Endodermal cell (in vitro differentiated cells): ENCODE measurements around the gene PER2. TPM values are rescaled to one million over a fixed set of nuclear protein-coding genes. Genes with fewer than 3 reads are reported as not detected.

Experiments used
- DNase-seq: peaks from one replicate; pipeline ENCODE4 v3.0.0-alpha.2; 2017
- H3K27ac ChIP-seq: 2 replicates; pipeline ENCODE4 v1.5.1; 2013; ENCODE audit warnings: mild to moderate bottlenecking, low read depth, low read length, moderate library complexity
- H3K27me3 ChIP-seq: 2 replicates; pipeline ENCODE4 v1.6.1; 2013; ENCODE audit warnings: mild to moderate bottlenecking, low read length, moderate library complexity; ENCODE audit not compliant: insufficient read depth, control insufficient read depth, poor library complexity, severe bottlenecking
- H3K36me3 ChIP-seq: 2 replicates; pipeline ENCODE4 v1.7.0; 2013; ENCODE audit warnings: mild to moderate bottlenecking, low read length, moderate library complexity; ENCODE audit not compliant: control insufficient read depth, insufficient read depth
- H3K4me1 ChIP-seq: one replicate; pipeline ENCODE4 v1.7.0; 2013; ENCODE audit warnings: low read length; ENCODE audit not compliant: control insufficient read depth, insufficient read depth
- H3K4me3 ChIP-seq: 2 replicates; pipeline ENCODE4 v1.5.1; 2013; ENCODE audit warnings: mild to moderate bottlenecking, low read length, moderate library complexity
- H3K9ac ChIP-seq: 2 replicates; pipeline ENCODE4 v1.6.1; 2013; ENCODE audit warnings: mild to moderate bottlenecking, low read length, moderate library complexity; ENCODE audit not compliant: poor library complexity, severe bottlenecking; ENCODE audit errors: extremely low read depth
- H3K9me3 ChIP-seq: 2 replicates; pipeline ENCODE4 v1.6.1; 2013; ENCODE audit warnings: mild to moderate bottlenecking, low read length, moderate library complexity; ENCODE audit not compliant: control insufficient read depth
- H3K27ac Mint-ChIP-seq: 2 replicates; pipeline ENCODE4 v1.8.0; 2020; ENCODE audit warnings: mixed read lengths
- H3K27me3 Mint-ChIP-seq: 2 replicates; pipeline ENCODE4 v1.8.0; 2021; ENCODE audit warnings: mild to moderate bottlenecking, mixed read lengths; ENCODE audit not compliant: insufficient read depth
- H3K36me3 Mint-ChIP-seq: 2 replicates; pipeline ENCODE4 v1.8.0; 2020; ENCODE audit warnings: low read depth, mixed read lengths
- H3K4me1 Mint-ChIP-seq: 2 replicates; pipeline ENCODE4 v1.8.0; 2020; ENCODE audit warnings: mixed read lengths
- H3K4me3 Mint-ChIP-seq: 2 replicates; pipeline ENCODE4 v1.8.0; 2020; ENCODE audit warnings: mild to moderate bottlenecking, moderate library complexity, mixed read lengths
- H3K9me3 Mint-ChIP-seq: 2 replicates; pipeline ENCODE4 v1.8.0; 2020; ENCODE audit warnings: mild to moderate bottlenecking, mixed read lengths
- CTCF ChIP-seq: fragments of 200-600 bp; sonication (generic); conservative IDR thresholded peaks from 2 replicates; pipeline ENCODE4 v1.5.0; 2021; ENCODE audit warnings: antibody characterized with exemption, mild to moderate bottlenecking
- WGBS, 2 experiments: methylation state at CpG; one replicate each; pipeline versions ENCODE4 v1.1.5 to v1.1.7; 2013; ENCODE audit warnings: missing lambda C conversion rate in 2 of 2, mixed read lengths in 1 of 2; ENCODE audit not compliant: insufficient coverage in 1 of 2, insufficient read length in 1 of 2; 5-methylcytosine and 5-hydroxymethylcytosine counted together
- total RNA-seq, 2 donors: library from RNA; stranded (reverse); fragmentation: NEBNext Ultra II Directional in 1 of 2; extraction: Animal tissue kit (Norgen Biotek cat#: 25700) in 1 of 2; gene quantifications; 2 replicates in 1 of 2; 3 replicates in 1 of 2; pipeline ENCODE4 v1.2.1, GENCODE V29; 2021

Gene PER2
- total RNA-seq, 2 donors from 2014 or later, result 9.7 to 13.5 TPM

DNA sequence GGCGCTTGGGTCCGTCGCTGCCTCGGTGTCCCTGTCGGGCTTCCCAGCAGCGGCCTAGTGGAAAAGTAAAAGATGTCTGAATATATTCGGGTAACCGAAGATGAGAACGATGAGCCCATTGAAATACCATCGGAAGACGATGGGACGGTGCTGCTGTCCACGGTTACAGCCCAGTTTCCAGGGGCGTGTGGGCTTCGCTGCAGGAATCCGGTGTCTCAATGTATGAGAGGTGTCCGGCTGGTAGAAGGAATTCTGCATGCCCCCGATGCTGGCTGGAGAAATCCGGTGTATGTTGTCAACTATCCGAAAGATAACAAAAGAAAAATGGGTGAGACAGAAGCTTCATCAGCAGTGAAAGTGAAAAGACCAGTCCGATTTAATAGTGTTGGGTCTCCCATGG, 56.6 kb downstream of the PER2 start:
- Histone ChIP-seq H3K4me1 (no peaks in the 10 kb centered on the region), H3K36me3 (no peaks in the 10 kb centered on the region), H3K4me3 (no peak overlapping the region), H3K27me3 (peaks cover 28% of the 10 kb centered on the region), H3K9ac (no peak overlapping the region), H3K9me3 (no peaks in the 10 kb centered on the region), H3K27ac (no peak overlapping the region)
- TF ChIP-seq CTCF, result no peak
- no peaks in the 10 kb centered on the region for H3K4me1 Mint-ChIP-seq
- peaks cover 87% of the 10 kb centered on the region for H3K27me3 Mint-ChIP-seq
- DNase-seq, result no peak
- H3K9me3 Mint-ChIP-seq, result no peaks in the 10 kb centered on the region
- H3K27ac Mint-ChIP-seq, result no peak overlapping the region
- H3K36me3 Mint-ChIP-seq, result no peaks in the 10 kb centered on the region
- 64 to 86% methylated on average over 13 to 21 of the region's 21 CpGs for WGBS, 2 experiments
- H3K4me3 Mint-ChIP-seq, result peak overlapping the region; percentile 60

DNA sequence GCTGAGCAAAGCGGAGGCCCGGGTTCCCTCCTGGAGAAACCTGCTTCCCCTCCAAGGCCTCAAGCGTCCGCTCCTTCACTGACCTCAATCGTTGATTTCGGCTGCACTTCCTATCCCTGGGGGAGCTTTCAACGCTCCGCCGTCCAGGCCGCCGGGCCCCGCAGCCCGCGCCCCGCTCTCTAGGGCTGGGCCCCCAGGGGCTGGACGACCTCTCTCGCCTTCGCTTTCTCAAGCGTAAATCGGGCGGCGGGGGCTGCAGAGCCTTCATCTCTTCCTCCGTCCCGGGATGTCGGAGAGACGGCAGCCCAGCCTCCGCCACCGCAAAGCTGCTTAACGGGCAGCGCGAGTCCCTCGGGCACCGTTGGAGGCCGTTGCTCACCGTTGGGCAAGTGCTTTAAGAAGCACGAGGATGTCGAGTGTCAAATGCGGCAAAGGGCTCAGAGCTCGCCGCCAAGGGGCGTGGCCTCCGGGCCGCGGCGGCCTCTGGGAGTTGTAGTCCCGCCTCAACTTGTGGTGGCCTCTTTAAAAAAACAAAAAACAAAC, 57.1 kb downstream of the PER2 start:
- no peak for TF ChIP-seq CTCF
- H3K27ac ChIP-seq, result no peak overlapping the region
- H3K4me3 ChIP-seq, result peak overlapping the region; percentile 75
- no peaks in the 10 kb centered on the region for H3K36me3 Mint-ChIP-seq
- H3K36me3 ChIP-seq, result no peaks in the 10 kb centered on the region
- H3K4me3 Mint-ChIP-seq, result peak overlapping the region; percentile 60
- H3K4me1 ChIP-seq, result no peaks in the 10 kb centered on the region
- no peak overlapping the region for H3K9ac ChIP-seq
- DNase-seq, result peak; percentile 91
- H3K27me3 Mint-ChIP-seq, result peaks cover 82% of the 10 kb centered on the region
- H3K27me3 ChIP-seq, result peaks cover 23% of the 10 kb centered on the region
- H3K9me3 ChIP-seq, result no peaks in the 10 kb centered on the region
- H3K27ac Mint-ChIP-seq, result no peak overlapping the region
- 42 to 52% methylated on average over 26 to 46 of the region's 46 CpGs for WGBS, 2 experiments
- no peaks in the 10 kb centered on the region for H3K4me1 Mint-ChIP-seq
- no peaks in the 10 kb centered on the region for H3K9me3 Mint-ChIP-seq

GRCh38 chr2:238230699-238231098, 57.7 kb downstream of the PER2 start:
- Histone ChIP-seq H3K4me1 (no peaks in the 10 kb centered on the region), H3K9ac (no peak overlapping the region), H3K27ac (no peak overlapping the region), H3K4me3 (peak overlapping the region; percentile 75), H3K27me3 (peaks cover 17% of the 10 kb centered on the region), H3K9me3 (no peaks in the 10 kb centered on the region), H3K36me3 (no peaks in the 10 kb centered on the region)
- WGBS, 2 experiments, result 83 to 85% methylated on average over 5 of the region's 5 CpGs
- Mint-ChIP-seq H3K27ac (no peak overlapping the region), H3K36me3 (no peaks in the 10 kb centered on the region), H3K27me3 (peaks cover 76% of the 10 kb centered on the region), H3K4me1 (no peaks in the 10 kb centered on the region), H3K4me3 (peak overlapping the region; percentile 60), H3K9me3 (no peaks in the 10 kb centered on the region)
- no peak for DNase-seq
- TF ChIP-seq CTCF, result no peak
